Measurements from ENCODE around the gene GLIS1.

GLIS1 gene

DNA sequence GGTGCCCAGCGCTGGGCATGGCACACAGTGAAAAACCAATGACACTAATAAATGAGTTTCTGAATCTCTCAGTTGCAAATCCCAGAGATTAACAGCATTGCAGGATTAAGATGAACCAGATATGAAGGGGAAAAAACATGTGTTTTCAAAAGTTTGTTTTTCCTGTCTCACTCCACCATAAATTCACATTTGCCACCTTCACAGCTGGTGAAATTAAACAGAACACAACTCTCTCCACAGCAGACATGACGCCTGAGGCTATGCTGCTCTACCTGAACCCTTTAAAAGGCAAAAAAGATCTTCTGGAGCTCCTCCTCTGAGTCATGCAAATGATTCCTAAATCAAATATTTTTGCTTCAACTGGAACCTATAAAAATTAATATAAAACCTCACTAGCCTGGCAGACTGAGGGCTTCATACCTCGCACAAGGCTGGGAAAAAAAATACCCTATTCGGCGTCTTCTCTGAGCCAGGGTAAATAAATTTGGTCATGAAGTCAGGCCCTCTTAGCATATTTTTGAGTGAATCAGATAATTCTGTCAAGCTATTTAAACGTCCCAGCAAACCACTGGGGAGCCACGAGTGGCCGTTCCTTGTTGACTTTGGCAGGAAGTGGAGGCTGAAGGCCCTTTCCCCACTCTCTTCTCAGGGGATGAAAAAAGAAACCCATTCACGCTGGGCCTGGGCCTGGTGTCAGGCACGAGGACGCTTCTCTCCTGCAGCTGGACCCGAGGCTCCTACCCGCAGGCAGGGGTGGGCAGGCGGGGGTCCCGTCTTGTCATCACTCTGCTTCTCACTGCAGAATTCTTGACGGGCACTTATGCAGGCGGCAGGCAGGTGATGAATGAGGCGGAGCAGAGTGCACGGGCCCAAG is 226.8 kb downstream of the GLIS1 start:
- CTCF ChIA-PET, result interaction anchor here (0.9 to 1.6 kb wide), 3 partner anchors 13 to 77 kb away, joined by 3 to 4 read pairs (median 4); no protein-coding TSS in a partner anchor
- no peaks in the 10 kb centered on the region for H3K9me3 ChIP-seq (ENCODE audit: control extremely low read depth in 1 of 5, control insufficient read depth in 4 of 5, insufficient read depth in 2 of 5, low read depth in 1 of 5, low read length in 4 of 5)
- H3K4me1 ChIP-seq (ENCODE audit: control extremely low read depth in 1 of 4, control insufficient read depth in 4 of 4, insufficient read depth in 4 of 4, low read length in 3 of 4), result peaks cover 0 to 21% (median 18%) of the 10 kb centered on the region in 4 experiments
- no peaks in the 10 kb centered on the region for H3K36me3 ChIP-seq (ENCODE audit: control insufficient read depth in 4 of 4, insufficient read depth in 4 of 4, low read length in 3 of 4)
- H3K27me3 ChIP-seq (replicated peaks in 2 of 5; ENCODE audit: control insufficient read depth in 4 of 5, insufficient read depth in 5 of 5, low read length in 4 of 5), result no peaks in the 10 kb centered on the region
- 68% methylated on average over 18 of the region's 19 CpGs for WGBS (ENCODE audit: insufficient coverage)
- H3K27ac ChIP-seq (ENCODE audit: insufficient read depth in 1 of 2, low read depth in 1 of 2, low read length in 2 of 2, poor library complexity in 1 of 2, severe bottlenecking in 2 of 2), result no peak overlapping the region
- POLR2A ChIA-PET, result no interaction called here
- peak in 1 of 3 donors; percentile 15 for DNase-seq
- H3K4me3 ChIP-seq (ENCODE audit: control insufficient read depth in 1 of 7, extremely low read depth in 1 of 7, insufficient read depth in 4 of 7, low read depth in 2 of 7, low read length in 6 of 7), result no peak overlapping the region

DNA sequence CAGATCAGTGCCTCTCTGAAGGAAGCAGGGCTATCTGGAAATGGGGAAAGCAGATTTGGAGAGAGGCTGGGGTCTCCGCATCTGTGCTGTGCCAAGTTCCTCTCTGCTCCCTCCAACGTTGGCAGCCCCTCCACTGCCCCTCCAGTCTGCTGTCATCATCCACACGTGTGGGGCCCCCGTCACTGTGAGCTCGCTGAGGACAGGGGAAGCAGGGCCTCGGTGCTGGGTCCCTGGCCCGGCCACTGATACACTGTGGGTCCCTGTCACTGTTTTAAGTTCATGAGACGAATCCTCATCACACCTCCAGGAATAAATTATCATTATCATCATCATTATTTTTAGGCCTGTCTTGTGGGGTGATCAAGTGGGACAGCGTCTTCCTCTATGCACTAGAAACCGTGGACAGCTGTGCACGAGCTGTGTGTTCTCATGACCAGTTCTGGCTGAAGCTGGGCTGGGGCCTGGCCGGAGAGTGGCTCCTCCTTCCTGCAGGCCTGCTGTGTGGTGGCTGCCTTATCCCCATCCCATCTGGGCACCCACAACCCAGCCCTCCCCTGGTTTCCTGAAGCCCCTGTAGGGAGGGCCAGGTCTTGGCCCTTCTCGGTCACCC is 227.5 kb downstream of the GLIS1 start:
- CTCF ChIA-PET, result interaction anchor here (1.6 kb wide), 2 partner anchors 12 to 15 kb away, joined by 4 read pairs; no protein-coding TSS in a partner anchor
- POLR2A ChIA-PET, result no interaction called here

DNA sequence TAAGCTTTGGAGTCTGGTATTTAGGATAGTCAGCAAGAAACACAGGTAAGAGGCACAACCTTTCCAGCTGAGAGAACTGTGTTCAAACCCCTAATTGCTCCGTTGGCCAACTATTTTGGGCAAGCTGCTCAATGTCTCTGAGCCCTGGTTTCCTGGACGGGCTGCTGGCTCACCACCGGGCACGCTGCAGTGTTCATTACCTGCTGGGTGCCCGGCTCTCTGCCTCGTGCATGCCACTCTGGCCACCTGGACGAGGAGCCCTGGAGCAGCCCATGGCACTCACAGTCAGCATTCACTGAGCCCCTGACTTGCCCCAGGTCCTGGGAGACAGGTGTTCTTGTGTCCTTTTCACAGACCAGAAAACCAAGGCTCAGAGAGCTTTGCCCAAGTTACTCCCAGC is 228.7 kb downstream of the GLIS1 start:
- WGBS (ENCODE audit: insufficient coverage), result 100% methylated on average over 7 of the region's 7 CpGs
- Histone ChIP-seq H3K4me3 (ENCODE audit: control insufficient read depth in 1 of 7, extremely low read depth in 1 of 7, insufficient read depth in 4 of 7, low read depth in 2 of 7, low read length in 6 of 7) (no peak overlapping the region), H3K27me3 (replicated peaks in 2 of 5; ENCODE audit: control insufficient read depth in 4 of 5, insufficient read depth in 5 of 5, low read length in 4 of 5) (no peaks in the 10 kb centered on the region), H3K36me3 (ENCODE audit: control insufficient read depth in 4 of 4, insufficient read depth in 4 of 4, low read length in 3 of 4) (no peaks in the 10 kb centered on the region), H3K9me3 (ENCODE audit: control extremely low read depth in 1 of 5, control insufficient read depth in 4 of 5, insufficient read depth in 2 of 5, low read depth in 1 of 5, low read length in 4 of 5) (no peaks in the 10 kb centered on the region), H3K27ac (ENCODE audit: insufficient read depth in 1 of 2, low read depth in 1 of 2, low read length in 2 of 2, poor library complexity in 1 of 2, severe bottlenecking in 2 of 2) (no peak overlapping the region), H3K4me1 (ENCODE audit: control extremely low read depth in 1 of 4, control insufficient read depth in 4 of 4, insufficient read depth in 4 of 4, low read length in 3 of 4) (peaks cover 0 to 21% (median 18%) of the 10 kb centered on the region in 4 experiments)
- no peak for DNase-seq
- ChIA-PET POLR2A (interaction anchor here (0.6 kb wide), 1 partner anchor 213 kb away, joined by 3 read pairs; no protein-coding TSS in a partner anchor), CTCF (interaction anchor here (1.1 to 1.3 kb wide), 2 partner anchors 23 to 172 kb away, joined by 3 to 4 read pairs; no protein-coding TSS in a partner anchor)

More for the DNA sequence above, 227.5 kb downstream of the GLIS1 start:
- Histone ChIP-seq H3K4me1 (ENCODE audit: control extremely low read depth in 1 of 4, control insufficient read depth in 4 of 4, insufficient read depth in 4 of 4, low read length in 3 of 4) (peaks cover 0 to 21% (median 18%) of the 10 kb centered on the region in 4 experiments), H3K27ac (ENCODE audit: insufficient read depth in 1 of 2, low read depth in 1 of 2, low read length in 2 of 2, poor library complexity in 1 of 2, severe bottlenecking in 2 of 2) (no peak overlapping the region), H3K27me3 (replicated peaks in 2 of 5; ENCODE audit: control insufficient read depth in 4 of 5, insufficient read depth in 5 of 5, low read length in 4 of 5) (no peaks in the 10 kb centered on the region), H3K4me3 (ENCODE audit: control insufficient read depth in 1 of 7, extremely low read depth in 1 of 7, insufficient read depth in 4 of 7, low read depth in 2 of 7, low read length in 6 of 7) (no peak overlapping the region), H3K9me3 (ENCODE audit: control extremely low read depth in 1 of 5, control insufficient read depth in 4 of 5, insufficient read depth in 2 of 5, low read depth in 1 of 5, low read length in 4 of 5) (no peaks in the 10 kb centered on the region), H3K36me3 (ENCODE audit: control insufficient read depth in 4 of 4, insufficient read depth in 4 of 4, low read length in 3 of 4) (no peaks in the 10 kb centered on the region)
- WGBS (ENCODE audit: insufficient coverage), result 89% methylated on average over 12 of the region's 13 CpGs
- DNase-seq, result no peak

DNA sequence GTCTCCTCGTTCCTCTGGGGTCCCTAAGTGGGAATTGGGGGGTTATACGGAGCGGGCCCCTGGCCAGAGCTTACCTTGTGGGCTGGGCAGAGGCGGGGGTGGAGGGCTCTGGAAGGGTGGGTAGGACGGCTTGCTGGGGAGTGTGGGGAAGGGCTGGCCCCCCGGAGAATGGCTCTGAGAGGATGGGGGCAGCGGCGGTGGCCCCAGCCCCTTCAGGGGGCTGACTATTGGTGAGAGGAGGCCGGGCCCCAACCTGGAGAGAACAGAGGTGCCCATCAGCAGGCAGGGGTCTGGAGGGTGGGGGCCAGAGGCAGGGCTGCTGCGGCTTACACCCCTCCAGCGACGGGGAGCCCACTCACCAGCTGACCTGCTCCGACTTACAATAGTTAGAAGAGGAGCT is 229.2 kb downstream of the GLIS1 start:
- Histone ChIP-seq H3K27ac (ENCODE audit: insufficient read depth in 1 of 2, low read depth in 1 of 2, low read length in 2 of 2, poor library complexity in 1 of 2, severe bottlenecking in 2 of 2) (no peak overlapping the region), H3K27me3 (replicated peaks in 2 of 5; ENCODE audit: control insufficient read depth in 4 of 5, insufficient read depth in 5 of 5, low read length in 4 of 5) (no peaks in the 10 kb centered on the region), H3K9me3 (ENCODE audit: control extremely low read depth in 1 of 5, control insufficient read depth in 4 of 5, insufficient read depth in 2 of 5, low read depth in 1 of 5, low read length in 4 of 5) (no peaks in the 10 kb centered on the region), H3K36me3 (ENCODE audit: control insufficient read depth in 4 of 4, insufficient read depth in 4 of 4, low read length in 3 of 4) (no peaks in the 10 kb centered on the region), H3K4me1 (ENCODE audit: control extremely low read depth in 1 of 4, control insufficient read depth in 4 of 4, insufficient read depth in 4 of 4, low read length in 3 of 4) (peaks cover 0 to 21% (median 18%) of the 10 kb centered on the region in 4 experiments), H3K4me3 (ENCODE audit: control insufficient read depth in 1 of 7, extremely low read depth in 1 of 7, insufficient read depth in 4 of 7, low read depth in 2 of 7, low read length in 6 of 7) (no peak overlapping the region)
- DNase-seq, result no peak
- ChIA-PET POLR2A (no interaction called here), CTCF (interaction anchor here (1.1 to 1.3 kb wide), 2 partner anchors 22 to 173 kb away, joined by 3 to 4 read pairs; no protein-coding TSS in a partner anchor)
- 100% methylated on average over 10 of the region's 13 CpGs for WGBS (ENCODE audit: insufficient coverage)

DNA sequence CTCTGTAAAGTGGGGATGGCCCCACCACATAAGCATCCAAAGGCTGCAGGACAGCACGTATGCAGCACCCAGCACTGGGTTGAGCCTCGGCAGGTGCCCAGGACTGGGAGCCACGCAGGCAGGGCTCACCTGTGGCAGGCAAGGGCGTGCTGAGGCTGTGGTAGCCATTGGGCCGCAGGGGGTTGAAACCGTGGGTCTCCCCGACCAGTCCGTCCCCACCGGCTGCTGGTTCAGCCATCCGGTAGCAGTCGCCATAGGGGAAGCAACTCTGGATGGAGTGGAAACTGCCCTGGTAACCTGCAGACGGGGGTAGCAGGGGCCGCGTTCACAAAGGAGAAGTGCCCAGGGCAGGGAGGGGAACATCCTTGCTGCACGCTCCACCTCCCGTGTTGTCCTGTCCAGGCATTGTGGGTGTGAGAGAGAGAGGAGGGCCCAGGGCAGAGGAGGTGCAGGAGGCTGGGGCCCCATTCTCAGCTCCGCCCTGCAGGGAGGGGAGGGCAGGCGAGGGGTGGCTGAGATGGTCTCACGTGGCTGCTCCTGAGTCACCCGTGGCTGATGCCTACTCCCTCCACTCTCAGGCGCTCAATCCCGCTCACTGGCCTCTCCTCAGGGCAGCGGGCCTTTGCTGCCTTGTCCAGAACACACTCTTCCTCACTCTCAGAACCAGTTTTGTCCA is 229.8 kb downstream of the GLIS1 start:
- CTCF ChIA-PET, result interaction anchor here (1.1 to 1.3 kb wide), 3 partner anchors 22 to 173 kb away, joined by 3 to 4 read pairs (median 4); no protein-coding TSS in a partner anchor
- 33% methylated on average over 18 of the region's 23 CpGs for WGBS (ENCODE audit: insufficient coverage)
- H3K9me3 ChIP-seq (ENCODE audit: control extremely low read depth in 1 of 5, control insufficient read depth in 4 of 5, insufficient read depth in 2 of 5, low read depth in 1 of 5, low read length in 4 of 5), result no peaks in the 10 kb centered on the region
- H3K4me1 ChIP-seq (ENCODE audit: control extremely low read depth in 1 of 4, control insufficient read depth in 4 of 4, insufficient read depth in 4 of 4, low read length in 3 of 4), result peaks cover 0 to 21% (median 18%) of the 10 kb centered on the region in 4 experiments
- DNase-seq, result peak; percentile 44 to 84 (median 76)
- no peaks in the 10 kb centered on the region for H3K36me3 ChIP-seq (ENCODE audit: control insufficient read depth in 4 of 4, insufficient read depth in 4 of 4, low read length in 3 of 4)
- peak overlapping the region in 2 of 7 experiments; percentile 33 to 42 for H3K4me3 ChIP-seq (ENCODE audit: control insufficient read depth in 1 of 7, extremely low read depth in 1 of 7, insufficient read depth in 4 of 7, low read depth in 2 of 7, low read length in 6 of 7)
- H3K27me3 ChIP-seq (replicated peaks in 2 of 5; ENCODE audit: control insufficient read depth in 4 of 5, insufficient read depth in 5 of 5, low read length in 4 of 5), result no peaks in the 10 kb centered on the region
- no peak overlapping the region for H3K27ac ChIP-seq (ENCODE audit: insufficient read depth in 1 of 2, low read depth in 1 of 2, low read length in 2 of 2, poor library complexity in 1 of 2, severe bottlenecking in 2 of 2)
- POLR2A ChIA-PET, result no interaction called here

DNA sequence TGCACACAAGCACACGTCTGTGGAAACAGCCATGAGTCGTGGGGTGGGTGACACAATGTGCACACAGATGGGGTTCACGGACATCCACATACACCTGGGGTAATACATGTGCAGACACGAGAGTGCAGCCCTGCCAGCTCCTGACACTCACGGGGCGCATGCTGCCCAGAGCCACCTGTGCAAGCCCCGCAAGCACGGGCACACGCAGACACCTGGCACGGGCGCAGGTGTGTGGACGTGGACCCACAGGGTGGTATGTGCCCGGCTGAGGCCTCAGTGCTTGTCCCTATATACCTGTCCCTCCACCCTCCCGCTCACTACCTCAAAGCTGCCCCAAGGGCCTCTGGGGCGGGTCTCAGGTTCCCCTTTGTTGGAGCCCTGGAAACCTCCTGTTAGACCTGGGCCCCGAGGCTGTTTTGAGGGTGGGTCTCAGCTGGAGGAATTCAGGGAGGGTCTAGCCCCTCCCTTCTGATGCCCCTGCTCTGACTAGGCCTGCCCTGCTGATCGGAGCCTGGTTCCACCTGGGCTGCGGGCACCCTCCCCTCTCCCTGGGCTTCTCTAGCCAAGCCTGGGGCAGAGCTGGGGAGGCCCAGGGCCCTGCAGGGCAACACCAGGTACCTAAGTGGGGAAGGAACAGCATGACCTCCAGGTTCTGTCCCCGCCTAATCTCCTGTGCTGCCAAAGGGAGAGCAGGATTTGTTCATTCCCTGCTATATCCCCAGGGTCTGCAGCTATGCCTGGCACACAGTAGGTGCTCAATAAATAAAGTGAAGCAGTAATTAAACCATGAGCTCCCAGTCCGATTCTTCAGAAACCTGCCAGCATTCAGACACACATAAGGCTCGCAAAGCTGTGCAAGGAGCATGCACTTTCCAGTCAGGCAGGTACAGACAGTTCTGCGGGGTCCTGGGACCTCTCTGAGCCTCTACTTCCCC is 230.6 kb downstream of the GLIS1 start:
- 93% methylated on average over 20 of the region's 22 CpGs for WGBS (ENCODE audit: insufficient coverage)
- H3K27ac ChIP-seq (ENCODE audit: insufficient read depth in 1 of 2, low read depth in 1 of 2, low read length in 2 of 2, poor library complexity in 1 of 2, severe bottlenecking in 2 of 2), result no peak overlapping the region
- no peaks in the 10 kb centered on the region for H3K9me3 ChIP-seq (ENCODE audit: control extremely low read depth in 1 of 5, control insufficient read depth in 4 of 5, insufficient read depth in 2 of 5, low read depth in 1 of 5, low read length in 4 of 5)
- H3K4me1 ChIP-seq (ENCODE audit: control extremely low read depth in 1 of 4, control insufficient read depth in 4 of 4, insufficient read depth in 4 of 4, low read length in 3 of 4), result peaks cover 0 to 21% (median 18%) of the 10 kb centered on the region in 4 experiments
- ChIA-PET CTCF (interaction anchor here (1.0 to 1.3 kb wide), 3 partner anchors 10 to 174 kb away, joined by 3 to 4 read pairs (median 4); no protein-coding TSS in a partner anchor), POLR2A (no interaction called here)
- no peaks in the 10 kb centered on the region for H3K36me3 ChIP-seq (ENCODE audit: control insufficient read depth in 4 of 4, insufficient read depth in 4 of 4, low read length in 3 of 4)
- no peak overlapping the region for H3K4me3 ChIP-seq (ENCODE audit: control insufficient read depth in 1 of 7, extremely low read depth in 1 of 7, insufficient read depth in 4 of 7, low read depth in 2 of 7, low read length in 6 of 7)
- no peaks in the 10 kb centered on the region for H3K27me3 ChIP-seq (replicated peaks in 2 of 5; ENCODE audit: control insufficient read depth in 4 of 5, insufficient read depth in 5 of 5, low read length in 4 of 5)
- no peak for DNase-seq

All from common myeloid progenitor, CD34-positive (primary cell).